Dedifferentiated amniotic fluid mesenchymal stem cell (primary cell): ENCODE results near the gene MNS1.
"Not testable (repeated sequence)": the region's sequence is repeated elsewhere in the genome, so short reads cannot be mapped to it uniquely, and the experiment has no call there.

ENCODE experiments used
- DNase-seq: peaks from one replicate; pipeline ENCODE4 v3.0.0-alpha.2; 2016; ENCODE audit errors: extremely low spot score

Gene MNS1

GRCh38 chr15:56464893-56465520, at the start of gene MNS1:
TSS of gene MNS1 (minus strand) at chr15:56465137. CDS start at chr15:56464972, 165 bp downstream.
- peak; percentile 89 for DNase-seq

- DNase-seq: peak; percentile 76
Measured at GRCh38 chr15:56496635-56497034, 31.7 kb upstream of the MNS1 start.

GRCh38 chr15:56495533-56495932, 30.6 kb upstream of the MNS1 start:
- no peak for DNase-seq

GRCh38 chr15:56495053-56495452, 30.1 kb upstream of the MNS1 start:
- DNase-seq: no peak

- DNase-seq: no peak
Measured at GRCh38 chr15:56492791-56493555, 28.0 kb upstream of the MNS1 start.

GRCh38 chr15:56492236-56492635, 27.3 kb upstream of the MNS1 start:
- DNase-seq: no peak

- DNase-seq: peak; percentile 81
Measured at GRCh38 chr15:56491110-56491722, 26.3 kb upstream of the MNS1 start.

- DNase-seq: no peak
Measured at GRCh38 chr15:56490461-56490860, 25.5 kb upstream of the MNS1 start.

- DNase-seq: not testable (repeated sequence)
Measured at GRCh38 chr15:56486206-56486605, 21.3 kb upstream of the MNS1 start.

GRCh38 chr15:56485426-56485825, 20.5 kb upstream of the MNS1 start:
- not testable (repeated sequence) for DNase-seq

GRCh38 chr15:56484287-56484686, 19.4 kb upstream of the MNS1 start:
- no peak for DNase-seq

GRCh38 chr15:56475351-56475750, 10.4 kb upstream of the MNS1 start:
- no peak for DNase-seq

GRCh38 chr15:56473017-56473416, 8.1 kb upstream of the MNS1 start:
- DNase-seq: no peak

GRCh38 chr15:56472278-56472677, 7.3 kb upstream of the MNS1 start:
- DNase-seq: no peak

GRCh38 chr15:56471440-56472069, 6.6 kb upstream of the MNS1 start:
- DNase-seq: no peak

- DNase-seq: no peak
Measured at GRCh38 chr15:56469483-56469882, 4.5 kb upstream of the MNS1 start.

- no peak for DNase-seq
Measured at GRCh38 chr15:56468401-56468800, 3.5 kb upstream of the MNS1 start.

- no peak for DNase-seq
Measured at GRCh38 chr15:56467616-56468015, 2.7 kb upstream of the MNS1 start.

- no peak for DNase-seq
Measured at GRCh38 chr15:56460947-56461346, 4.0 kb downstream of the MNS1 start.

- peak; percentile 37 for DNase-seq
Measured at GRCh38 chr15:56460071-56460470, 4.9 kb downstream of the MNS1 start.

GRCh38 chr15:56459096-56459495, 5.8 kb downstream of the MNS1 start:
- DNase-seq: no peak

- no peak for DNase-seq
Measured at GRCh38 chr15:56456229-56456628, 8.7 kb downstream of the MNS1 start.

- DNase-seq: no peak
Measured at GRCh38 chr15:56454836-56455235, 10.1 kb downstream of the MNS1 start.
